Right ventricle myocardium superior (tissue), 1 donor: ENCODE results near the gene CFAP299. TPM values are rescaled to one million over a fixed set of nuclear protein-coding genes. Genes with fewer than 3 reads are reported as not detected.

Experiments used
- ATAC-seq: fragments of 200-7000 bp; cut with Tn5 transposase; one replicate; pipeline ENCODE4 v1.9.1; 2020; ENCODE audit warnings: mild to moderate bottlenecking; ENCODE audit not compliant: poor library complexity
- DNase-seq: peaks from one replicate; pipeline ENCODE4 v3.0.0-alpha.2; 2020
- intact Hi-C: fragments of 100-400 bp; cut with DNase I; formaldehyde crosslinking; loops from one replicate; pipeline ENCODE4 v1.11.2; 2022
- total RNA-seq: library from RNA; stranded (reverse); fragmentation: NEBNext Ultra II Directional; extraction: Animal tissue kit (Norgen Biotek cat#: 25700); gene quantifications from one replicate; pipeline ENCODE4 v1.2.1, GENCODE V29; 2021
- donor health status: DM: no; HTN: yes; CAD: no; lungs with severe emphysema.

Gene CFAP299
- total RNA-seq, 1 donor from 2014 or later = not detected

DNA sequence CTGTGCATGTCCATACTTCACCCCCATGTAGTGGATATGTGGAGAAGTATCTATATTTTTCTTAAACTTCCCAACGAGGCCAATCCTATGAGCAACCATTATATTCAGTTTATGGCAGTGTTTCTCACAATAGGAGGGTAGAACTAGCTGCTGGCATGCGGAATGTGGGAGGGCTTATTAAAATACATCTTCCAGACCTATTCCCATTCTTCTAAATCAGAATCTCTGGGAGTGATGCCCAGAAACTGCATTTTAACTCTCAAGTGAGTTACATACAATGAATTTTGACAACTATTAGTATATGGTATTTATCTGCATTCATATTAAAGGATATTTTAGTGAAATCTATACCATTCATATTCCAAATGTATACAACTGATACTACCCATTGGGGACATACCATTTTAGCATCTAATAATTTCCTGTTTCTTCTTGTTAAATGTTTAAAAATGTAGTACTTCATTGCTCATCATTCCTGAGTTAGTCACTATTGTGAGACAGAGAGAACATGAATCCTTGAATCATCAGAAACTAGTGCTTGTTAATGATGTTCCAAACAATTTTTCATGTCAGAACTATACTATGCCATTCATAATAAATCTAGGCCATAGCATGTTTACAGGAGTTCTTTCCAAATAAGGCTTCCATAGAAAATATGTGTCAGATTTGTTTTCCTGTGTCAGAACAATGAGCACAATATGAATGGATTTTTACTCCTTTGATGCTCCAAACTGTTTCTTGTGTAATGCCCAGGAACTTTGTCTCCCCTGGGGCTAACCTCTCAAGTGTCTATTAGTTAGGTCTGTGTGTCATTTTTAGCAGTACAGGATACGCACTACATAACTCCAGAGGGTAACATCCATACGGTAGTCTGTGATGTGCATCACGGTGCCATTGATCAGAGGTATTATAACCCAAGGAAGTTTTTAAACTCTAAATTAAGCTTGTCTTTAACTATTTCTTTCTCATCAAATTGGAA lies 496.1 kb downstream of the CFAP299 start:
- no peak for DNase-seq
- ATAC-seq = no peak
- intact Hi-C loops = no loop called here

- no peak for ATAC-seq
- no peak for DNase-seq
- intact Hi-C loops = no loop called here
These were observed 503.8 kb downstream of the CFAP299 start for GRCh38 chr4:80839281-80839680.

DNA sequence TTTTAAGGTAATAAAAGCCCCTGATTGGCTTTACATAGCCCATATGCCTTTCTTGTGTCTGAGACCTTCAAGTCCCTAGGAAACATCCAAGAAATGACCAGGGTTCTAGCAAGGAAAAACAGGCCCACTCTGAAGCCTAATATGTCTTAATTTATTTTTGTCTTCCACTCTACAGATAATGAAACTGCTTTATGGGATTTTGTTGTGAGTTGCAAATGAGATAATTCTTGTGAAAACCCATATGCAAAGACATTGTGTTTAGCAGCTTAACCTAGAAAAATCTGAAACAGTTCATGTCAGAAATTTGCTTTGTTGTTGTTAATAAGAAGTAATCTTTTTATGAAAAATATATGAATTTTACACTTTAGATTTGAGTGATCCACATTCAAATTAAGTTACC lies 504.3 kb downstream of the CFAP299 start:
- intact Hi-C loops = no loop called here
- DNase-seq = no peak
- ATAC-seq = no peak

- ATAC-seq (no peak), DNase-seq (no peak)
- intact Hi-C loops = no loop called here
These were observed 504.9 kb downstream of the CFAP299 start for GRCh38 chr4:80840396-80840795.

DNA sequence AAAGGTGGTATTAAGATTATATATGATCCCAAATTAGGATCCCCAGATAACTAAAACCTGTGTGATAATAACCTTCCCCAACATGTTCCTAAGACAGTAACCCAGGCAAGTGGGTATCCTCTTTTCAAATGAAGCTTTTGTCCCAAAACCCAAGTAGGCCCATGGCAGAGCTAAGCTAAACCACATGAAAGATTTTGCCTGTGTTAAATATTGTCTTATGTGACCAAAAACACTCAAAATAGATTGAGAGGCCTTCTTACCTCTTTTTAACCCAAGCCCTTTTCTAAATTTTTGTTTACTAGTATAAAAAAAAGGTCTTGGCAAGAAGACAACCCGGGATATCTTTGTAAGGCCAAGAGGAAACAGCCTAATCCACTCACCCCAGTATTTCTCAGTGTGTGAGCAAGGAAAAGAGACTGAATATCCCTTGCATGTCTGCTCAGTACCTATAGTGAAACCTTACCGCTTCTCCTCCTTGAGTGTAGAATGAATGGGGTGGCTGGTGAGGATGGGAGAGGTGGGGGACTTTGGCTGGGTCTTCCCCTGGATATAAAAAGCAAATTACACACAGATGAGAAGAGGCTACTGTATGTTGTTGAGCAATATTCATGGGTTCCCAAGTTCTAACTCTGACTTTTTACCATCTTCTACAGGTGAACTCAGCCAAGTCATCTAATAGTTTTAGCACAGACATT lies 506.2 kb downstream of the CFAP299 start:
- DNase-seq (no peak), ATAC-seq (no peak)
- intact Hi-C loops = no loop called here

DNA sequence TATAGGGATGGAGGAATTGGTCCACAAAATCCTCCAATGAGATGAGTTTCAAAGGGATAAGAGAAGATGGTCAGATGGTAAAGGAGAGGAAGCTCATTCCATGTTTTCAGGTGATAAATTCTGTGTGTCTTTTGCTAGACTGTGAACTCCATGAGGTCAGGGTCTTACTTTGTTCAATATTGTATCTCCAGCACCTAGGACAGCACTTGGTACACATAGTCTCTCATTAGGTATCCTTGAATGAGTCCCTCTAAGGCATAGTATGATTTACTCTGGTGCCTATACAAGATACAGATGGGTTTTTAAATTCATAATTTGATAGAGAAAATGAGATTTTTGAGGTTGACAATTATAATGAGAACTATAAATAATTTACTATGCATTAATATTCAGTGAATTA lies 510.7 kb downstream of the CFAP299 start:
- no peak for ATAC-seq
- intact Hi-C loops = no loop called here
- DNase-seq = no peak

DNA sequence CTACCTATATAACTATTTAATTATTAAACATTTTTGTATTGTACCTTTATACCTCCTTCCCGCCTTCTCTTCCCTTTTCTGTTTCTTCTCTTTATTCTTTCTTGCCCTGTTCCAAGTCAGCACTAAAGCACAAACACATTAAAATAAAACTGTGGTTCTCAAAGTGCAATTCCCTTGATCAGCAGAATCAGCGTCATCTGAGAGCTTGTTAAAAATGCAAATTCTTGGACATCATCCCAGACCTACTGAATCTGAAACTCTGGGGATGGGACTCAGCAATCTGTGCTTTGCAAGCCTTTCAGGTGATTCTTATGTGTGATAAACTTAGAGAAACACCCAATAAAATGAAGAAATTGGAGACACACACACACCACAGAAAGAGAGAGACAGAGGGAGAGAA lies 516.5 kb downstream of the CFAP299 start:
- intact Hi-C loops = no loop called here
- DNase-seq = no peak
- ATAC-seq = no peak

GRCh38 chr4:80873571-80873970 lies 538.0 kb downstream of the CFAP299 start:
- no peak for ATAC-seq
- DNase-seq = no peak
- intact Hi-C loops = no loop called here

GRCh38 chr4:80874979-80875378 lies 539.4 kb downstream of the CFAP299 start:
- DNase-seq (no peak), ATAC-seq (no peak)
- intact Hi-C loops = no loop called here

DNA sequence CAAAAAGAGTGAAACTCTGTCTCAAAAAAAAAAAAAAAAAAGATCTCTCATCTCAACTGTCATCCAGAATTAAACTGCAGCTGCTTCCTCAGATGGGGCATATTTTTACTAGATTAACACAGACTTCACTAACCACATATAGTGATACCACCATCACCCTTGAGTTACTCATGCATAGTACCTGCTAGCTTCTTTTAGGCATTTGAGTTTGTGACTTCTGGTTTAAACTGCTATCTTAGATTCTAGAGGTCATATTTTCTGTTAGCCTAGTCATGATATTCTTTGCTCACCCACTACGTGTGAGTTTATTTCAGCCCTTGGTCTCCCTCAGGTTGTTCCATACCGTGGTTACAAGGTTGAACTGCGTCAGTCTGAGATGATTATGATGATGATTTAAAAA lies 540.1 kb downstream of the CFAP299 start:
- no peak for ATAC-seq
- DNase-seq = no peak
- intact Hi-C loops = no loop called here

DNA sequence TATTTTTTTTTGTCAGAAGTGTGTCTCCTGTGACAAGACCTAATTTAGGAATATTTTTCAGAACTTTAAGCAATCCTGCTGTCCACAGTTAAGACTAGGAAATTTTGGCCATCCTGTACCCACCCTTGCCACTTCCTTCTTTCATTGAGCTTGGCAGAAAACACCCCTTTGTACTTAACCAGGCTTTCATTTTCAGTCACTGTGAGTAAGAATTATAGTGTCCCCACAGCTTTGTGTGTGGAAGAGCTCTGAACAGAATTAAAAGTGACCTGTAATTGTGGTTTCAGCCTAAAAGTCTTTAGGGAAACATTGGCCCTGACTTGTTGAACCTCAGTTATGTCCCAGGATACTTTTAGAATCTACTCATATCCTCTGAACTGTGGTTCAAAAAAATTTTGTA lies 541.3 kb downstream of the CFAP299 start:
- ATAC-seq = no peak
- intact Hi-C loops = no loop called here
- no peak for DNase-seq

GRCh38 chr4:80878218-80878617 lies 542.7 kb downstream of the CFAP299 start:
- DNase-seq = no peak
- no peak for ATAC-seq
- intact Hi-C loops = no loop called here

DNA sequence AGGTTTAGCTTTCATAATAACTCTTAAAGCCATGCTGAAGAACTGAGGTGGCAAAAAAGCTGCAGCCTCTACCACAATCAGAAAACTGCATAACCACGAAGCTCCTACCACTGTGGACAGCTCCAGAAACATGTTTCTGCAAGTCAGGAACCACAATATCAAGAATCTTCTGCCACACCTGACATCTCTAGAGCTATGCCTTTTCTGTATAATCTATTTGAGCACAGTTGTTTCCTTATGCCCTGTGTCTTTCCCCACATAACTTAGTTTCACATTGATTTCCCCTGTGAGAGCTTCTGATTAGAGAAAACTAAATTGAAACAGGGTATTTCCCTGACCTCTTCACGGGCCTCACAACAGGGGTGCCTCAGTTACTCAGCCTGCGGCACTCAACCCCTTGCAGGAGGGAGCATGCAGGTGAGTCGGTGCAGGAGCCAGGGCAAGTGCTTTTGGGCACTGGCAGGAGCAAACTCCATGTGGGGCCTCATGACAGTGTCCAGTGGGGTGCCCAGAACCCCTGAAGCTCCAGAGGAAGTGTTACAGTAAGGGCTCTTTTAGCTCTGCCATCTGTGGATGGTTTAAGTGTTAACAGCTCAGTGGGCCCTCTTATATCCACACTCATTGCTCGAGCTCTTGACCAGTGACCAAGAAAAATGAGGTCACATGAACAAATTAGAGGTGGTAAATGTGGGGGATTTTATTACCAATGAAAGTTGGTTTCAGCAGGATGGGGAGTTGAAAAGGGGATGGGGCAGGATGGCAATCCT lies 562.2 kb downstream of the CFAP299 start:
- no peak for DNase-seq
- intact Hi-C loops = no loop called here
- ATAC-seq = no peak

GRCh38 chr4:80900908-80901307 lies 565.4 kb downstream of the CFAP299 start:
- intact Hi-C loops = no loop called here
- no peak for ATAC-seq
- DNase-seq = no peak

GRCh38 chr4:80903020-80903419 lies 567.5 kb downstream of the CFAP299 start:
- DNase-seq = no peak
- intact Hi-C loops = no loop called here
- ATAC-seq = no peak

DNA sequence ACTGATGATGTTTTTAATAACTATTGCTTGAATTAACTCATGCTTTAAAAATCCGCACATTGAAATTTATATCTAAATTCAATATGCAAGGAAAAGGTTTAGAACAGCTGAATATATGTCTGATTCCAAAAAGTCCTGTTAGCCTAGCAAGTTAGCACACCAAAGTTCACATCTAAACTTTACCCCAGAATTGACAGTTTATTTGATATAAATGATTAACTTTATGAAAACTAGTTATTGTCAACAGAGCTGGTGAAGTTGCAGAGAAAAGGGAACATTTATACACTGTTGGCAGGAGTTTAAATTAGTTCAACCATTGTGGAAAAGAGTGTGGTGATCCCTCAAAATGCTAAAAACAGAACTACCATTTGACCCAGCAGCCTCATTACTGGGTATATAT lies 574.4 kb downstream of the CFAP299 start:
- DNase-seq = no peak
- intact Hi-C loops = no loop called here
- ATAC-seq = no peak

DNA sequence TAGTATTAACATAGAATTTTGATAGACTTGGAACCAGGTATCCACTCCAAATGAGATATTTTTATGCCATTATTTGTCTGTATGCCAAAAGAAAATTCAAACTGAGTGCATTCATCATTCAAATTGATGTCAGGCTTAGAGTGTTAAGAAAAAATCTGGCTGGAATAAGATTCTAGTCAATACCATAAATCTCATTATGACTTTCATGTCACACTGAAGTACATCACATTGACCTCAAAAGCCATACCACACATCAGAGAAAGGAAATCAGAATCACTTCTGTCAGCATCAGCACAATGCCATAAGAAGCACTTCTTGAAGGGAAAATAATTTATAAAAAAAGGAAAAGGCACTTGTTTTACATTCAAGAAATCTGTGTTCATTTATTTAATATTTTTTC lies 575.9 kb downstream of the CFAP299 start:
- intact Hi-C loops = no loop called here
- DNase-seq (no peak), ATAC-seq (no peak)

DNA sequence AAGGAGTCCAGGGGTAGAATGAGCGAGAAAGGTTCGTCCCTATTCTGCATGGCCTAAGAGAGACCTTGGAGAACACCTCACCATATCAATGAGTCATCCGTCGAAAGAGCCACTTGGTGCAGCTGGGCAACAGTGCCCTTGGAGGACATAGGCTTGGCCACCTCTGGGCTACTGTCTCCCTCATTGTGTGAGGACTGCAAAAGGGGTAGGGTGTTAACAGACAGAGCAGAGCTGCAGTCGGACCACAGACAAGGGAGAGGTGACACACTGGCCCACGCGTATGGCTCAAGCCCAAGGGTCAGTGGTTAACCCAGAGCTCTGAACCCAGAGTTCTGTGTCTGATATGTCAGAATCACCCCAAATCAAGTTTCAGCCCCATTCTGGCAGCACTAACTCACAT lies 576.8 kb downstream of the CFAP299 start:
- ATAC-seq = no peak
- intact Hi-C loops = no loop called here
- DNase-seq = no peak

DNA sequence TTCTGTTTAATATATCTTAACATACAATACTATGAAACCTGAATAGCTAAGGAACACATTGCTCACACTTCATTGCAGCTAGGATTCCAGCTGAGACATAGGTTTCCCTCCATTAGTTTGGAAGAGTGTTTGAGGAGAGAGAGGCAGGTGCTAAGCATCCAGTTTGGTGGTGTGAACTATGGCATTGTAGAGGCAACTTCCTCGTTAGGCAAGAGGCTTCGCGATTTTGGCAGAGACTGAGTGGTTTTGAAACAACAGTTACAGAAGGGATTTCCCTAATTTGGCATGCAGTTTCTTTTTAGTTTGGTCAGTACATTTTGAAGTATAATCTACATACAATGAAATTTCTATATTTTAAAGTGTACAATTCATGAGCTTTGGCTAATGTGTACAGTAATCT lies 577.9 kb downstream of the CFAP299 start:
- no peak for DNase-seq
- intact Hi-C loops = no loop called here
- no peak for ATAC-seq
